Small intestine (tissue), 7 donors: ENCODE measurements around the gene SUN5. TPM values are rescaled to one million over a fixed set of nuclear protein-coding genes. Genes with fewer than 3 reads are reported as not detected.
"Not testable (repeated sequence)": the region's sequence is repeated elsewhere in the genome, so short reads cannot be mapped to it uniquely, and the experiment has no call there.

Source experiments
- DNase-seq, 2 donors: peaks; one replicate each; pipeline versions ENCODE4 v3.0.0 to v3.0.0-alpha.2; 2013
- FAIRE-seq: peaks from 2 replicates; lab custom pipeline; 2012; peaks lifted over from hg19 to GRCh38; lab: Jason Lieb, UNC
- H3K27ac ChIP-seq, 3 donors: one replicate each; pipeline ENCODE4 v1.5.1; 2013; ENCODE audit warnings: low read length in 2 of 3, mild to moderate bottlenecking in 2 of 3, control low read depth in 1 of 3, inconsistent platforms in 1 of 3, low read depth in 1 of 3, moderate library complexity in 1 of 3
- H3K27me3 ChIP-seq, 3 donors: one replicate each; pipeline ENCODE4 v1.6.1; 2013; ENCODE audit warnings: low read length in 3 of 3, inconsistent platforms in 1 of 3; ENCODE audit not compliant: control insufficient read depth in 3 of 3, insufficient read depth in 3 of 3
- H3K36me3 ChIP-seq, 3 donors: one replicate each; pipeline ENCODE4 v1.6.1; 2013; ENCODE audit warnings: low read length in 3 of 3, inconsistent platforms in 1 of 3, low read depth in 1 of 3, mild to moderate bottlenecking in 1 of 3, moderate library complexity in 1 of 3; ENCODE audit not compliant: control insufficient read depth in 3 of 3, insufficient read depth in 2 of 3
- H3K4me1 ChIP-seq, 3 donors: one replicate each; pipeline ENCODE4 v1.6.1; 2013; ENCODE audit warnings: low read length in 2 of 3, inconsistent platforms in 1 of 3, low read depth in 1 of 3, mild to moderate bottlenecking in 1 of 3, moderate library complexity in 1 of 3; ENCODE audit not compliant: control insufficient read depth in 3 of 3, insufficient read depth in 2 of 3
- H3K4me3 ChIP-seq, 3 donors: one replicate each; pipeline ENCODE4 v1.5.1; 2013; ENCODE audit warnings: low read length in 3 of 3, control low read depth in 1 of 3, inconsistent platforms in 1 of 3, low read depth in 1 of 3, mild to moderate bottlenecking in 1 of 3, moderate library complexity in 1 of 3
- H3K9me3 ChIP-seq, 2 donors: one replicate each; pipeline ENCODE4 v1.6.1; 2013; ENCODE audit warnings: low read depth in 1 of 2, low read length in 1 of 2; ENCODE audit not compliant: control insufficient read depth in 2 of 2, insufficient read depth in 1 of 2
- WGBS, 3 donors: extraction: QIAGEN DNeasy Blood & Tissue Kit; methylation state at CpG; one replicate each; pipeline ENCODE4 v1.1.7; 2013; 5-methylcytosine and 5-hydroxymethylcytosine counted together
- polyA plus RNA-seq, 4 donors: library from polyadenylated mRNA; stranded (reverse) in 3 of 4; unstranded in 1 of 4; fragments of 200-250 nt in 3 of 4; fragments of 120-200 nt in 1 of 4; gene quantifications; one replicate each; pipeline versions ENCODE4 v1.2.1 to v1.2.3, GENCODE V29; 2013
- donor health status: healthy with polysubstance abuse.
- donor health status: control.
- donor health status: control.
- donor health status: Bipolar disorder and iron deficiency.
- donor health status: healthy.

SUN5 gene
- polyA plus RNA-seq, 4 donors: not detected

GRCh38 chr20:32957459-32957858 lies 46.8 kb downstream of the SUN5 start:
- H3K4me3 ChIP-seq: no peak overlapping the region
- H3K36me3 ChIP-seq: no peaks in the 10 kb centered on the region
- 84 to 85% (median 85%) methylated on average over 5 of the region's 5 CpGs for WGBS, 3 donors
- peaks cover 0 to 3% (median 2%) of the 10 kb centered on the region in 3 donors for H3K27me3 ChIP-seq
- DNase-seq (no peak), FAIRE-seq (no peak)
- no peaks in the 10 kb centered on the region for H3K4me1 ChIP-seq
- no peak overlapping the region for H3K27ac ChIP-seq
- H3K9me3 ChIP-seq: peaks cover 0 to 10% of the 10 kb centered on the region in 2 donors

- WGBS, 3 donors: 15 to 31% (median 30%) methylated on average over 4 of the region's 4 CpGs
- H3K4me3 ChIP-seq, H3K27me3 ChIP-seq, H3K27ac ChIP-seq, FAIRE-seq, DNase-seq, H3K9me3 ChIP-seq, H3K4me1 ChIP-seq, H3K36me3 ChIP-seq: not testable (repeated sequence)
These were observed 53.7 kb downstream of the SUN5 start for GRCh38 chr20:32950539-32950938.

GRCh38 chr20:32946629-32947028 lies 57.6 kb downstream of the SUN5 start:
- no peak overlapping the region for H3K4me3 ChIP-seq
- no peak for FAIRE-seq
- H3K9me3 ChIP-seq: no peaks in the 10 kb centered on the region
- no peak overlapping the region for H3K27ac ChIP-seq
- H3K27me3 ChIP-seq: no peaks in the 10 kb centered on the region
- no peaks in the 10 kb centered on the region for H3K4me1 ChIP-seq
- no peak for DNase-seq
- WGBS, 3 donors: 70 to 85% (median 74%) methylated on average over 1 of the region's 1 CpG
- H3K36me3 ChIP-seq: no peaks in the 10 kb centered on the region

- Histone ChIP-seq H3K4me3 (no peak overlapping the region), H3K4me1 (no peaks in the 10 kb centered on the region), H3K27ac (no peak overlapping the region), H3K9me3 (no peaks in the 10 kb centered on the region), H3K27me3 (no peaks in the 10 kb centered on the region), H3K36me3 (no peaks in the 10 kb centered on the region)
- FAIRE-seq (no peak), DNase-seq (peak; percentile 10 to 26)
- WGBS, 3 donors: 36 to 41% (median 36%) methylated on average over 4 of the region's 4 CpGs
These were observed 58.5 kb downstream of the SUN5 start for GRCh38 chr20:32945710-32946221.

GRCh38 chr20:32943490-32944052 lies 60.7 kb downstream of the SUN5 start:
- 81 to 85% (median 84%) methylated on average over 7 of the region's 7 CpGs for WGBS, 3 donors
- Histone ChIP-seq H3K36me3 (no peaks in the 10 kb centered on the region), H3K4me3 (no peak overlapping the region), H3K27ac (no peak overlapping the region), H3K27me3 (no peaks in the 10 kb centered on the region), H3K4me1 (no peaks in the 10 kb centered on the region), H3K9me3 (no peaks in the 10 kb centered on the region)
- DNase-seq: no peak
- no peak for FAIRE-seq

GRCh38 chr20:32941155-32941885 lies 62.9 kb downstream of the SUN5 start:
- DNase-seq (no peak), FAIRE-seq (no peak)
- WGBS, 3 donors: 77 to 85% (median 84%) methylated on average over 4 of the region's 4 CpGs
- Histone ChIP-seq H3K27ac (no peak overlapping the region), H3K9me3 (no peaks in the 10 kb centered on the region), H3K27me3 (no peaks in the 10 kb centered on the region), H3K4me3 (no peak overlapping the region), H3K4me1 (no peaks in the 10 kb centered on the region), H3K36me3 (no peaks in the 10 kb centered on the region)

GRCh38 chr20:32934580-32934979 lies 69.7 kb downstream of the SUN5 start:
- DNase-seq (no peak), FAIRE-seq (no peak)
- H3K27ac ChIP-seq: no peak overlapping the region
- no peak overlapping the region for H3K4me3 ChIP-seq
- no peaks in the 10 kb centered on the region for H3K27me3 ChIP-seq
- no peaks in the 10 kb centered on the region for H3K9me3 ChIP-seq
- no peaks in the 10 kb centered on the region for H3K36me3 ChIP-seq
- 44 to 52% (median 51%) methylated on average over 4 of the region's 4 CpGs for WGBS, 3 donors
- H3K4me1 ChIP-seq: no peaks in the 10 kb centered on the region
